Vagina (tissue), 2 donors: ENCODE measurements around the gene GUF1. TPM values are rescaled to one million over a fixed set of nuclear protein-coding genes. Genes with fewer than 3 reads are reported as not detected.

Source experiments
- DNase-seq, 2 donors: peaks; one replicate each; pipeline ENCODE4 v3.0.0-alpha.2; 2017; ENCODE audit errors: extremely low spot score in 2 of 2
- H3K27ac ChIP-seq: fragments of 200-600 bp; sonication (generic); one replicate; pipeline ENCODE4 v1.5.1; 2019
- H3K27me3 ChIP-seq: fragments of 200-600 bp; sonication (generic); one replicate; pipeline ENCODE4 v1.5.1; 2019
- H3K36me3 ChIP-seq, 2 donors: fragments of 200-600 bp; sonication (generic); one replicate each; pipeline ENCODE4 v1.5.1; 2017 to 2019
- H3K4me1 ChIP-seq: fragments of 200-600 bp; sonication (generic); one replicate; pipeline ENCODE4 v1.5.1; 2019
- H3K4me3 ChIP-seq, 2 donors: fragments of 200-600 bp; sonication (generic); 1 replicate in 1 of 2; 2 replicates in 1 of 2; pipeline ENCODE4 v1.5.1; 2016 to 2019
- H3K9me3 ChIP-seq: fragments of 200-600 bp; sonication (generic); one replicate; pipeline ENCODE4 v1.5.1; 2019
- POLR2A ChIP-seq, 2 donors: fragments of 450-650 bp; IDR thresholded peaks; one replicate each; pipeline ENCODE4 v1.6.1; 2017; ENCODE audit warnings: antibody characterized with exemption in 2 of 2, mild to moderate bottlenecking in 2 of 2, moderate library complexity in 2 of 2
- POLR2AphosphoS5 ChIP-seq, 2 donors: sonication (generic); formaldehyde crosslinking; IDR thresholded peaks; one replicate each; pipeline ENCODE4 v1.9.0; 2017; ENCODE audit warnings: antibody characterized with exemption in 2 of 2, mild to moderate bottlenecking in 2 of 2, low read depth in 1 of 2; ENCODE audit not compliant: insufficient read depth in 1 of 2
- intact Hi-C: fragments of 100-400 bp; cut with DNase I; formaldehyde crosslinking; loops from one replicate; pipeline ENCODE4 v1.15.1; 2023
- total RNA-seq: library from RNA; depleted of rRNA; stranded (reverse); fragments of >200 nt; gene quantifications from one replicate; pipeline ENCODE4 v1.2.3, GENCODE V29; 2016
- TF ChIP-seq, protein P1 (sequence below), 3 experiments: fragments of 450-650 bp in 2 of 3; fragments of 200-600 bp in 1 of 3; sonication (generic) in 1 of 3; IDR thresholded peaks; one replicate each; pipeline ENCODE4 v1.5.1; 2017 to 2019; ENCODE audit warnings: antibody characterized with exemption in 3 of 3, mild to moderate bottlenecking in 2 of 3, moderate library complexity in 2 of 3

GUF1 gene
- total RNA-seq, 1 donor from 2014 or later, result 11.5 TPM

DNA sequence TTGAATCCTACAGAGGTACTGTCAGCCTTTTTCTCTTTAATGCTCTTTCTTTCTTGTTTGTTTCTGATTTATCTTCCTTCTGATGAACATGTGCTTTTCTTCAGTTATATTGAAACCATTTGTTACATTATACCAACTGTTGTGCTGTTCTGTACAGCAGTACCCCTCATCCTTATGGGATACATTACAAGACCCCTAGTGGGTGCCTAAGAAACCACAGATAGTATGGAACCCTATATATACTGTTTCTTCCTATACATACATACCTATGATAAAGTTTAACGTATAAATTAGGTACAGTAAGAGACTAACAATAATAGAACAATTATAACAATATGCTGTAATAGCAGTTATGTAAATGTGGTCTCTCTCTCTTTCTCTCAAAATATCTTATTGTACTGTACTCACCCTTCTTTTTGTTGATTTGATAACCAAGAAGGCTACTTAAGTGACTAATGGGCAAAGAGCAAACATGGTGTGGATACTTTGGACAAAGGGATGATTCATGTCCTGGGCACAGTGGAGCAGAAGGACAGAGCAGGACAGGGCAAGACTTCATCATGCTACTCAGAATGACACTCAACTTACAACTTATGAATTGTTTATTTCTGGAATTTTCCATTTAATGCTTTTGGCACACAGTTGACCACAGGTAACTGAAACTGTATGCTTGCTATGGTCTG lies 16.1 kb upstream of the GUF1 start:
- intact Hi-C loops, result no loop called here
- H3K27me3 ChIP-seq, result no peaks in the 10 kb centered on the region
- H3K36me3 ChIP-seq, result no peaks in the 10 kb centered on the region
- TF ChIP-seq POLR2AphosphoS5 (IDR thresholded peaks at IDR 0.05; ENCODE audit: insufficient read depth in 1 of 2, low read depth in 1 of 2) (no peak), POLR2A (IDR thresholded peaks at IDR 0.05) (no peak)
- TF ChIP-seq, protein P1, sequence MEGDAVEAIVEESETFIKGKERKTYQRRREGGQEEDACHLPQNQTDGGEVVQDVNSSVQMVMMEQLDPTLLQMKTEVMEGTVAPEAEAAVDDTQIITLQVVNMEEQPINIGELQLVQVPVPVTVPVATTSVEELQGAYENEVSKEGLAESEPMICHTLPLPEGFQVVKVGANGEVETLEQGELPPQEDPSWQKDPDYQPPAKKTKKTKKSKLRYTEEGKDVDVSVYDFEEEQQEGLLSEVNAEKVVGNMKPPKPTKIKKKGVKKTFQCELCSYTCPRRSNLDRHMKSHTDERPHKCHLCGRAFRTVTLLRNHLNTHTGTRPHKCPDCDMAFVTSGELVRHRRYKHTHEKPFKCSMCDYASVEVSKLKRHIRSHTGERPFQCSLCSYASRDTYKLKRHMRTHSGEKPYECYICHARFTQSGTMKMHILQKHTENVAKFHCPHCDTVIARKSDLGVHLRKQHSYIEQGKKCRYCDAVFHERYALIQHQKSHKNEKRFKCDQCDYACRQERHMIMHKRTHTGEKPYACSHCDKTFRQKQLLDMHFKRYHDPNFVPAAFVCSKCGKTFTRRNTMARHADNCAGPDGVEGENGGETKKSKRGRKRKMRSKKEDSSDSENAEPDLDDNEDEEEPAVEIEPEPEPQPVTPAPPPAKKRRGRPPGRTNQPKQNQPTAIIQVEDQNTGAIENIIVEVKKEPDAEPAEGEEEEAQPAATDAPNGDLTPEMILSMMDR (IDR thresholded peaks at IDR 0.05), result no peak
- H3K27ac ChIP-seq, result no peak overlapping the region
- H3K4me3 ChIP-seq, result no peak overlapping the region
- no peak for DNase-seq
- H3K4me1 ChIP-seq, result no peaks in the 10 kb centered on the region
- H3K9me3 ChIP-seq, result no peaks in the 10 kb centered on the region

DNA sequence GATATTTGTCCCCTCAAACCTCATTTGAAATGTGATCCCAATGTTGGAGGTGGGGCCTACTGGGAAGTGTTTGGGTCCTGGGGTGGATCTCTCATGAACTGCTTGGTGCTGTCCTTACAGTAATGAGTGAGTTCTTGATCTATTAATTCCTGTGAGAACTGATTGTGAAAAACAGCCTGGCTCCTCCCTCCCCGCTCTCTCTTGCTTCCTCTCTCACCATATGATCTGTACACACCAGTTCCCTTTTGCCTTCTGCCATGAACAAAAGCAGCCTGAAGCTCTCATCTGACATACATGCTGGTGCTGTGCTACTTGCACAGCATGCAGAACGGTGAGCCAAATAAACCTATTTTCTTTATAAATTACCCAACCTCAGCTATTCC lies 15.6 kb upstream of the GUF1 start:
- Histone ChIP-seq H3K36me3 (no peaks in the 10 kb centered on the region), H3K27ac (no peak overlapping the region), H3K9me3 (no peaks in the 10 kb centered on the region), H3K4me3 (no peak overlapping the region), H3K4me1 (no peaks in the 10 kb centered on the region), H3K27me3 (no peaks in the 10 kb centered on the region)
- DNase-seq, result no peak
- intact Hi-C loops, result no loop called here
- no peak for TF ChIP-seq POLR2A (IDR thresholded peaks at IDR 0.05)
- TF ChIP-seq POLR2AphosphoS5 (IDR thresholded peaks at IDR 0.05; ENCODE audit: insufficient read depth in 1 of 2, low read depth in 1 of 2), result no peak
- TF ChIP-seq, protein P1 (IDR thresholded peaks at IDR 0.05), result no peak

DNA sequence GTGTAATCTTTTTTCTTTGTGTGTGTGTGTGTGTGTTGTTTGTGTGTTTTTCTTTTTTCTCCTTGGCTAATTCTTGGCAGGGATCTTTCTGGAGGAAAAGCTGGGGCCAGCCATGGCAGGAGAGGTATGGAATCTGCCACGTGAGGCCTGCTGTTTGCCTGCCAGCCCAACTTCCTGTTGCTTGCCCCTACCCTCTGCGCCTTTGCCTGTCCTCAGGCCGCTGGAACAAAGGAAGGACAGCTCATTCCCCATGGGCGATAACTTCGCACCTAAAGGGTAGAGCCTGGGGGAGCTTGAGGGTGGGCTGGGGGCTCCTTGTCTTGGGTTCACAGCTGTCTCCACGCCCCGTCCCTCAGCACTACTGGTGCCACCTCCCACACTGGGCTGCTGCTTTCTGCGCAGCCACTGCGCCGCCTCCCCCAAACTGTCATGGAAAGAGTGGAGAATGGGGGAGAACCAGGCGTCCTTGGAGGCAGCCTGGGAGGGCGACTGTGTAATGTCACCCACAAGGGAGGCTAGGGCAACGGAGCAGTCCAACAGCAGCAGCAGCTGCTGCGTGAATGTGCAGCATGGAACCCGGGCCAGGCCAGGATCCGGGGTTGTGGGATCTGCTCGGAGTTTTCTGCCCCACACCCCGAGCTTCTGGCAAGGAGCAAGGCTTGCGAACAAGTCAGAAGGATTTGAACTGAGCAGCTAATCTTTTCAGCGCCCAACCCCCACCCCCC lies 14.5 kb upstream of the GUF1 start:
- Histone ChIP-seq H3K36me3 (no peaks in the 10 kb centered on the region), H3K9me3 (no peaks in the 10 kb centered on the region), H3K4me3 (no peak overlapping the region), H3K27ac (no peak overlapping the region), H3K4me1 (no peaks in the 10 kb centered on the region), H3K27me3 (no peaks in the 10 kb centered on the region)
- no peak for DNase-seq
- TF ChIP-seq POLR2A (IDR thresholded peaks at IDR 0.05), result no peak
- TF ChIP-seq, protein P1 (IDR thresholded peaks at IDR 0.05), result no peak
- TF ChIP-seq POLR2AphosphoS5 (IDR thresholded peaks at IDR 0.05; ENCODE audit: insufficient read depth in 1 of 2, low read depth in 1 of 2), result no peak
- intact Hi-C loops, result no loop called here

DNA sequence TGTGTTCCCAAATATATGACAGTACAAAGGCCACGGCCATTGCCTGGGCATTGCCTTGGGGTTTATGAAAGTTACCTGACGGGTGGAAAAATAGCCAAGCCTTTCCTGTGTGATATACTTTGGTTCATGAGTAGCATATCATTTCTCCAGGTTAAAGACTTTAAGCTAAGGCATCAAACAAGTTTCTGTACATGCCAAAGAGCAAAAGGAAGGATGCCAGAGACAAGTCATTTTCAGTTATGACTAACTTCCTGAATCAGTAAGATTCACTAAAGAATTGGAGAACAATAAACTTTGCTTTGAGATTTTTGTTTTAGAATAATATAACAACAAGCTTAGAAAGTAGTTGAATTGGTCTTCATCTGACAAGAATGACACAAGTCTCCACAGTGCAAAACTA lies 9.7 kb upstream of the GUF1 start:
- TF ChIP-seq, protein P1 (IDR thresholded peaks at IDR 0.05), result no peak
- TF ChIP-seq POLR2AphosphoS5 (IDR thresholded peaks at IDR 0.05; ENCODE audit: insufficient read depth in 1 of 2, low read depth in 1 of 2) (no peak), POLR2A (IDR thresholded peaks at IDR 0.05) (no peak)
- no peaks in the 10 kb centered on the region for H3K4me1 ChIP-seq
- DNase-seq, result no peak
- H3K36me3 ChIP-seq, result no peaks in the 10 kb centered on the region
- no peak overlapping the region for H3K27ac ChIP-seq
- intact Hi-C loops, result no loop called here
- H3K9me3 ChIP-seq, result no peaks in the 10 kb centered on the region
- H3K27me3 ChIP-seq, result no peaks in the 10 kb centered on the region
- no peak overlapping the region for H3K4me3 ChIP-seq
